ENCODE data around the gene ZNF738.

- TF ChIP-seq EZH2 (IDR thresholded peaks at IDR 0.05; ENCODE audit: low read length, missing control alignments) (no peak), CTCF (conservative IDR thresholded peaks at IDR 0.05 in 1 of 2, IDR thresholded peaks at IDR 0.05 in 1 of 2; ENCODE audit: low read depth in 1 of 2, low read length in 2 of 2) (no peak)
Observed at GRCh38 chr19:21322528-21322927, 36.3 kb upstream of the ZNF738 start.

All from fibroblast of lung (primary cell).